Activated CD8-positive, alpha-beta memory T cell treated with anti-CD3 and anti-CD28 coated beads for 24 hours (primary cell): ENCODE measurements around the gene KANTR.

Source experiments
- DNase-seq: peaks from one replicate; pipeline ENCODE4 v3.0.0-alpha.2; 2020

KANTR gene, protein sequence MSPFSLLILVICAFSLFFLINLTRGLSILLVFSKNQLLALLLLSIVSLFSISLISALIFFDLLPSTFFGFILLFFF

DNA sequence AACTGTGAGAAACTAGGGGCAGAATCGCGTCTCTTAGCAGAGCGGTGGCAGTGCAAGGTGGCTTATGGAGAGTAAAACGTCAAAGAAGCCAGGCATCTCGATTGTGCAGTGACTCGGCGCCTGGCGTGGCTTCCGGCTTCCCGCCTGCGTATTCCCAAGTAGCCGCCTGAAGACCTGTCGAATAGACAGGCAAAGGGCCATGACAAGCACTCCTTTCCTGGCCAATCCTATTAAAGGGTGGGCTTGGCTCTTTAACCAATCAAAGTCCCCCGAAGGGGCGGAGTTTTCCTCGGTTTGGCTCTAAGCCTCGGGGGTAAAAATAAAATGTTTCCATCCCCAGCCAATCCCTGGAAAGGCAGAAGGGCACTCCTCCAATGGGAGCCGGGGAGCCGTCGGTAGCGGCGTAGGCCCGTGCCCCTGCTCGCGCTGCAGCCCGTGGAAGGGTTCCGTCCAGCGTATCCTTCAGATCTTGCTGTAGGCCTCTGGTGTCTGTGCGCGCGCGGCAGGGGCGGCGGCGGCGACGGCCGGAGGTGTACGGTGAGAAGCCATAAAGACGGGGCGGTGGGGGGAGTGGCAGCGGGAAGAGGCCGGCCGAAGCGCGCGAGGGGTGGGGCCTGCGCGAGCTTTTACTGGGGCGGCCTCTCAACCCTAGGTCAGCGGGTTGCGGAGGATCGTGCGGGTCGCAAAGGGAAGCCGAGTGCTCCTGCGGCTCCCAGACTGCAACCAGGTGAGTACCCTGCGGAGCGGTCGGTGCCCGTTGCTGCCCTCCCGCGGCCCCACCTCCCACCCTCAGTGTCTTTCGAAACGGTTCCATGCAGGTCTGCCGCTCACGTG, at the start of gene KANTR:
KANTR (plus strand) TSS at position 395 of the 834 bp plus-strand sequence. CDS start 30,131 bp downstream, outside the sequence.
- DNase-seq = peak; percentile 86

DNA sequence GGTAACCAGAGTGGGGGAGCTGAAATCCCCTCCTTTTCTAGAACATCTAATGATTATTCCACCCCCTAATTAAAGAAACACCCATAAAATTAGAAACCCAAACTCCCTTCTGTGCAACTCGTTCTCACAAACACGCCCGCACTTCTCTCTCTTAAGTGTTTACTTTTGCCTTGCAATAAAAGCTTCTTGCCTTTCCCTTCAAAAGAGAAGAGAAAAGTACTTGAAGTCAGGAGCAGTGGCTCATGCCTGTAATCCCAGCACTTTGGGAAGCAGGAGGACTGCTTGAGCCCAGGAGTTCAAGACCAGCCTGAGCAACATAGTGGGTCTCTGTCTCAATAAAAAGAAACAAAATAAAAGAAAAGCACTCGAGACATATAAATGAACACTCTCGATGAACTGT, 48.9 kb upstream of the KANTR start:
- no peak for DNase-seq

DNA sequence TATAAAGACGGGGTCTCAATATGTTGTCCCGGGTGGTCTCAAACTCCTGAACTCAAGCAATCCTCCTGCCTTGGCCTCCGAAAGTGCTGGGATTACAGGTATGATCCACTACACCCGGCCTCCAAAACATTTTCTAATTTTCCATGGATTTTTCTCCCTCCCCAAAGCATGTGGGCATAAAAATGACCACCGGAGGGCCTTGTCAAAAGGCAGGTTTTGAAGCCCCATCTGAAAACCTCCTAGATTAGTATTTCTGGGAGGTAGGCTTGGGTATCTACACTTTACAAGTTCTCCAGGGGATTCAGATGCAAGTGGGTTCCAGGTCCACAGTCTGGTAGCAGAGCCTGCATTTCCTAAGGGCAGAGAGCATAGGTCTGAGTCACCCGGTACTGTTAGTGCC, 46.7 kb upstream of the KANTR start:
- no peak for DNase-seq

DNA sequence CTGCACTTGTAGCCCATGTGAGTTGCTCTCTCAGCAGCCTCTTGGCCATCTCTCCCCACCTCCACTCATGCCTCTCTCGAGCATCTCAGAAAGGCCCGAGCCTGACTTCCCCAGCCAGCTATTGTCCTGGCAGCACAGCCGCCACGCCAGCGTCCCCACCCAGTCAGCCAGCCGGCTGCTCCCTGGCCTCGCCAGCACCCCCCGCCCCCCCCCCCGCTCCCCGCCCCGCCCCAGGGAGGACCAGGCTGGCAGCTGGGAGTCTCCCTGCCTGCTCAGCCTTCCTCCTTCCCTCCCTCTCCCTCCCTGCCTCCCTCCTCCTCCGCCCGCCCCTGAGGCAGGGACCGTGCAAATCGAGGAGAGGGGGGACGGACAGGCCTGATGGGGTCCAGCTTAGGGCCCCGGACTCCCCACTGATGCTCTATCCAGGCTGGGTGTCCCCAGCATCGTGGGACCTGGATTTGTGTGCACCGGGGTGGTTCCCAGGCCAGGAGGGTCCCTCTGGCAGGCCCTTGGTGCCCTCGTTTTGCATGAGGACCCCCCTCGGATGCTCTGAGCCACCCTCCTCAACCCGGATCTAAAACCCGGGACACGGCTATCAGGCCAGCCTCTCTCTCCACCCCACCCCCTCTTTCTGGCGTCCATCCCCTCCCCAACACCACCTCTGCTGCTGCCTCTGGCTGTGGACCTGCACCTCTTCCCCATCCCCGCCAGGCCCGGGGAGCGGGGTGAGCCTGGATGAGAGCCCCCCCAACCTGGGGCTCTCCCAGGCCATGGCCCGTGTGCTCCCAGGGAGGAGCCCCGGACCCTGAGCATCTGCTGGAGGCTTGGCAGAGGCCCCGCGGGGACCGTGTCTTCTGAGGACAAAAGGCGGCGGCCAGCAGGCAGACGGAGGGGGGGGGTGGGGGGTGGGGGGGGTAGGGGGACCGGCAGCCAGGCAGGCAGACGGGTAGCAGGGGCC, 45.5 kb upstream of the KANTR start, which contains the start of gene GPR173:
GPR173 (plus strand) TSS at position 621 of the 958 bp plus-strand sequence. CDS start 27,833 bp downstream, outside the sequence.
- DNase-seq = no peak

DNA sequence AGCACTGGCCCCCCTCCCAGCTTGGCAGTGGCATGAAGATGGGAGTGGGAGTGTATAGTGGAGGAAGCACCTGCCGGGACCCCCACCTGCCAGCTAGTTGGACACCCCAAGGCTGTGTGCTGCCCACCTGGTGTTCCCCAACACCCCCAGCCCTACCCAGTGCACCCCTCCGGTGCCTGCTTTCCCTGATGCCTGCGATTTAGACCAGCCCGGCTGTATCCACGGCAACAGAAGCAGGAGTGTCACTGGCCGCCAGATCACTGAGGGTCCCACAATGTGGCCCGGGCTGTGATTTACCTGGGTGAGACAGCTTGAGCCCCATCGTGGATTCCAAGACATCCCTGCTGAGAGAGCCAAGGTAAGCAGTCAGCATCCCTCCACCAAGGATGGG, 44.8 kb upstream of the KANTR start:
- no peak for DNase-seq

DNA sequence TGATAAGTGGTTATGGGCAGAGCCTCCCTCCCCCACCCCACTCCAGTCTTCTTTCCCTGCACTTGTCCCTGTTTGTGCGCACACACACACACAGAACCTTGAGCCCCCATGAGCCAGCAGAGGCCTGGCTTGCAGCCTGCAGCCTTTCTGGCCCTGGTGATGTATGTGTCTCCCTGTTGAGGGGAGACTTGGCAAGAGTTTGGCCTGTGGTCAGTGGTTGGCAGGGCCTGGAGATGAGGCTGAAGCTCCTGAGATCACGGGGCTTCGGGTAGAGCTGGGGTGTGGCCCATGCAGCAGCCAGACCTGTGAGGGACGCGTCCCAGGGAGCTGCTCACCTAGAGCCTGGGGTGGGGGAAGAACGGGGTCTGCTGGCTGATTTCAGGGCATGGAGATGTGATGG, 43.1 kb upstream of the KANTR start:
- no peak for DNase-seq

DNA sequence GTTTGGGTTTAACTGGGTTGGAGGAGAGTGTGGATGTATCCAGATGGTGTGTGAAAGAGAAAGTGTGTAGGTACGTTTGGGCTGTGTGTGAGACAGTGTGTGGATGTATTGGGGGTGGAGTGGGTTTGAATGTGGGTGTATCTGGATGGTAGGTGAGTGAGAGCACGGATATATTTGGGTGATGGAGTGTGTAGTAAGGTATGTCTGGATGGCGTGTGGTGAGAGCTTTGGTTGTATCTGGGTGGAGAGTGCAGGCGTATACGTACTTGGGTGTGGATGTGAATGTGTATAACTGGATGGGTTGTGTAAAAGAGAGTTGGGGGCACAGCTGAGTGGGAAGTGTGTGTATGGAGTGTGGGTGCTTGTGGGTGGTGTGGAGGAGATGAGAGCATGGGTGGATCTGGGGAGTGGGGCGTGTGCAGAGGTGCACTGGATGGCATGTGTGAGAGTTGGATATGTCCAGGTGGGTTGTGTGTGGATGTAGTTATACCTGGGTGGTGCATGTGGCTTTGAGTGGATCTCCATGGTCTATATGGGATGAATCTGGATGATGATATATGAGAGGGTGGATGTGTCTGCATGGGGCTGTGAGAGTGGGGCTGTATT, 38.6 kb upstream of the KANTR start:
- DNase-seq = no peak

DNA sequence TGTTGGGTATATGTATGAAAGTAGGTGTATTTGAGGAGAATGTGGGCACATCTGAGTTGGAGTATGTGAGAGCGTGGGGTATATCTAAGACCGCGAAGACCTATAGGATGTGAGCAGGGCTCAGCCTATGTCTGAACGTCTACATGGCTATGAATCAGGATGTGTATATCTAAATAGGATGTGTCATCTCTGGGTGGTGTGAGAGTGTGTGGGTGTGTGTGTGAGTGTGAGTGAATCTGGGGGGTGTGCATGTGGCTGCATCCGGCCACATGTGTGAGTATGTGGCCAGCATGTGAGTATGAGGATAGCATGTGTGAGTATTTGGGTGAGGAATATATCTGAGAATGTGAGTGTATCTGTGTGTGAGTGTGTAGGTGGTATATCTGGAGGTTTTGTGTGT, 37.6 kb upstream of the KANTR start:
- DNase-seq = no peak

DNA sequence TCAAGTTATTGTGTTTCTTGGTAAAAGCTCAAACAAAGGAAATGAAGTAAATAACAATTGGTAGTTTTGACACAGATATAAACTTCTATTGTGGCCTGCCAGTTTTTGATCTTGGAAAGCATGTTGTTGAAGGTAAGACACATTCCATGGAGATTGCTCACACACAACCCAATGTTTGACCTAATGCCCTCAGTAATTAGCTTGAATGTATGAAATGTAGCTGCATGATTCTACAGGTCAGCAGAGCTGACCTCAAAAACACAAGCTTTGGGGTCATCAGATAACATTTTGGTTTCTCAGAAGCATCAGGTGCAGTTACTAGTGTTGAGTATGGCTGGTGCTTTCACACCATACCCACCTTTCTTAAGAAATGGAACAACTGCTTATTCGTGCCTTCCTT, 28.8 kb upstream of the KANTR start:
- no peak for DNase-seq

DNA sequence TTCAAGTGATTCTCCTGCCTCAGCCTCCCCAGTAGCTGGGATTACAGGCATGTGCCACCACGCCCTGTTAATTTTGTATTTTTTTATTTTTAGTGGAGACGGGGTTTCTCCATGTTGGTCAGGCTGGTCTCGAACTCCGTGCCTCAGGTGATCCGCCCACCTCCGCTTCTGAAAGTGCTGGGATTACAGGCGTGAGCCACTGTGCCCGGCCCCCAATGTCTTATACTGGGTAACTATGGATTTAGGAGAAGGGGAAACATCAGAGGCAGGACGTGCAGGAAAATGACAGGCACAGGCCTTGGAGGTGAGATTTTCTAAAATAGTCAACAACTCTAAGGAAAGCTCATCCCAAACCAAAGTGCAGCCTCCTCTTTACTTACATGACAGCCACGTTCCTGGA, 22.9 kb upstream of the KANTR start:
- DNase-seq = peak; percentile 26

DNA sequence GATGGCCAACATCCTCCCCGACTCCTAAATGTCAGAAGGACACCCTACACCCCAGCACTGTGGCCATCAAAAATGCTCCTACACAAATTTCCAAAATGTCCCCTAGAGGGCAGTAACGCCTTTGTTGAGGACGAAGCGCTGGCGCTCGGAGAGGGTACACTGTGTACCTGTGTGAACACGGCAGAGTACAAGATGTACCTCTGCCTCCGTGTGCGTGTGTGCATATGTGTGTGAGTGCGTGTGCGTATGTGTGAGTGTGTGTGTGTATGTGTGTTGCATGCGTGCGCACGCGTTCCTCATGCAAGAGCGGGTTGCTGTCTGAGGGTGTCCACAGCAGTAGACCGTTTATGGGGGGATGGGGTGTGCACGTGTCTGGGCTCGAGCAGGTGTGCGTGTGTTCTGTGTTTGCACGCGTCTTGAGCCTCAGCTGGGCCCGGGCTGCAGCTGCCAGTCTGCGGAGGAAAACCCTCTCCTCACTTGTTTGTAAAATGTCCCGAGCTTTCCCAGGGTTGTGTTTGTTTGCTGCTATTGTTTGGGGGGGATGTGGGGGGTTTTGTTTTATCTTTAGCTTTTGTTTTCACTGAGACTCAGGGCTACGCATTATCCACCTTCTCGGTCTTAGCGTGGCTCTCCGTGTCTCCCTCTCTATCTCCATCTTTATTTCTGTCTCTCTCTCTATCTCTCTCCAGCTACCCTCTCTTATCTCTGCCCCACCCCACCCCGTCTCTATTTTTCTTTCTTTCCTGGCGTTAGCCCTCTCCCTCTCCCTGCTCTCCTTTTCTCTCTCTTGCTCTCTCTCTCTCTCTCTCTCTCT, 22.1 kb upstream of the KANTR start:
- peak; percentile 82 for DNase-seq

DNA sequence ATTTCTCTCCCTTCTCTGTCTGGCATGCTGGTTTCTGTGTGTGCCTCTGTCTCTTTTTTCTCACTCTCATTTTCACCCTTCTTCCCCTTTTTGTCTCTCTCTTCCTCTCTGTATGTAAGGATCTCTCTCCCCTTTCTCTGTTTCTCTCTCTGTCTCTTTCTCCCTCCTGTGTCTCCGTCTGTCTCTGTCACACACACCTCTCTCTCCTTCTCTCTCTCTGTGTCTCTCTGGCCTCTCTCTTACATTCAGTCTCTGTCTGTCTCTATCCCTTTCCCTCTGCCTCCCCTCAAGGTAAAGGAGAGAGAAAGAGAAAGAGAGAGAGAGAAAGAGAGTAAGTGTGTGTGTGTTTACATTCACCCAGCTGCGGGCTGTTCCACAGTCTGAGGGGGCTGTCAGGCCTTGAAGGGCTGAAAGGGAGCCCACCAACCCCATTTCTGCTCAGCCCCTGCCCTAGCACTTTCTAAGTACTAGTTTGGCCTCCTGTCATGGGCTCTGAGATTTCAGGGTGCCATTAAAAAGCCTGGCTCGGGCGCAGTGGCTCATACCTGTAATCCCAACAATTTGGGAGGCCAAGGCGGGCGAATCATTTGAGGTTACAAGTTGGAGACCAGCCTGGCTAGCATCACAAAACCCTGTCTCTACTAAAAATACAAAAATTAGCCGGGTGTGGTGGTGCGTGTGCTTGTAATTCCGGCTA, 21.4 kb upstream of the KANTR start:
- no peak for DNase-seq

DNA sequence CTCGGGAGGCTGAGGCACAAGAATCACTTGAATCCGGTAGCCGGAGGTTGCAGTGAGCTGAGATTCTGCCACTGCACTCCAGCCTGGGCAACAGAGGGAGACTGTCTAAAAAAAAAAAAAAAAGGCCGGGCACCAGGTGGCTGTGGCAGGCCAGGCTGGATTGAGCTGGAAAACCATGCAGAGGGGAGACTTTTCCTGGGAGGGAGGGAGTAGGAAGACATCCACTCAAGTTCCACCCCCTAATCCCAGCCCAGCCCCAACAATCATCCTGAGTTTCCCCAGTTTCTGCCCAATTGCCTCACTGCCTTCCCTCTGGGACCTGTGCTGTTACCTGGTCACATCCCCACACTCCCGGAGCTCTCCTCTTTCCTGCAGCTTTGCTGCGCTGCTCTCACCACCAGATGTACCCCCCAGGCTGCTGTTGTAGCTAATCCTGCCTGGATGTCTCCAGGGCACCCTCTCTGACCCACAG, 20.8 kb upstream of the KANTR start:
- DNase-seq = peak; percentile 57

DNA sequence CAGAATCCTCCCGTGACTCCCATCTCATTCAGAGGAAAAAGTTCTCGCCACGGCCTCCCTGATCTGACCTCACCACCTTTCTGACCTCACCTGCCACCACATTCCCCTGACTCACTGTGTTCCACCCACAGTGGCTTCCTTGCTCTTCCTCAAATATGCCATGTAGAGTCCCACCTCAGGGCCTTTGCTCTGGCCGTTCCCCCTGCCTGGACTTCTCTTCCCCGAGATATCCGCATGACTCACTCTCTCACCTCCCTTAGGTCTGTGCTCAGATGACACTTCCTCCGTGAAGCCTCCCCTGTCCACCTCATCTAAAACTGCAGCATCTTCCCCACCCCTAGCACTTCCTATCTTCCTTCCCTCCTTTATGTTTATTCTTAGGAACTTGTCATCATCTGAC, 18.9 kb upstream of the KANTR start:
- DNase-seq = peak; percentile 54

DNA sequence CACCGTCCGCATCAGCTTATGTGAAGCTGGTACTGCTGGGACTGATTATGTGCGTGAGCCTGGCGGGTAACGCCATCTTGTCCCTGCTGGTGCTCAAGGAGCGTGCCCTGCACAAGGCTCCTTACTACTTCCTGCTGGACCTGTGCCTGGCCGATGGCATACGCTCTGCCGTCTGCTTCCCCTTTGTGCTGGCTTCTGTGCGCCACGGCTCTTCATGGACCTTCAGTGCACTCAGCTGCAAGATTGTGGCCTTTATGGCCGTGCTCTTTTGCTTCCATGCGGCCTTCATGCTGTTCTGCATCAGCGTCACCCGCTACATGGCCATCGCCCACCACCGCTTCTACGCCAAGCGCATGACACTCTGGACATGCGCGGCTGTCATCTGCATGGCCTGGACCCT, 17.3 kb upstream of the KANTR start:
- peak; percentile 44 for DNase-seq

DNA sequence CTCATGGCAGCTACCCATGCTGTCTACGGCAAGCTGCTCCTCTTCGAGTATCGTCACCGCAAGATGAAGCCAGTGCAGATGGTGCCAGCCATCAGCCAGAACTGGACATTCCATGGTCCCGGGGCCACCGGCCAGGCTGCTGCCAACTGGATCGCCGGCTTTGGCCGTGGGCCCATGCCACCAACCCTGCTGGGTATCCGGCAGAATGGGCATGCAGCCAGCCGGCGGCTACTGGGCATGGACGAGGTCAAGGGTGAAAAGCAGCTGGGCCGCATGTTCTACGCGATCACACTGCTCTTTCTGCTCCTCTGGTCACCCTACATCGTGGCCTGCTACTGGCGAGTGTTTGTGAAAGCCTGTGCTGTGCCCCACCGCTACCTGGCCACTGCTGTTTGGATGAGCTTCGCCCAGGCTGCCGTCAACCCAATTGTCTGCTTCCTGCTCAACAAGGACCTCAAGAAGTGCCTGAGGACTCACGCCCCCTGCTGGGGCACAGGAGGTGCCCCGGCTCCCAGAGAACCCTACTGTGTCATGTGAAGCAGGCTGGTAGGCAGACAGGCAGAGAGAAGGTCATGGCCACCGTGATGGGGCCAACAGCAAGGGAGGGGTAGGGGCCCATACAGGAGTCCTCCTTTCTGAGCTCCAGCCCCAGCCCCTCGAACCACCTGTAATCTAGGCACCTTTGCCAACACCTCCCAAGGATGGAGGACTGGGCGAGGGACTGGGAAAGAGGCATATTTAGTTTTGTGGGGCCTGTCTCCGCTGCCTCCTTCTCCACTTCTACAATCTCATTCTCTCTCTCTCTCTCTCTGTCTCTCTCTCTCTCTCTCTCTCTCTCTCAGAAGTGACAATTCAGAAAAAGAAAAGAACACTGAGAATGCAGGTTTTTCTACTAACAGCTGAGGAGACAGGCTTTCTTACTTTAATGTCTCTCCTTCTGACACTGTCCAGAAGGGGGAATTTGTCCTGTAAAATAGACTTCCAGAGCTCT, 16.4 kb upstream of the KANTR start:
- DNase-seq = peak; percentile 43

DNA sequence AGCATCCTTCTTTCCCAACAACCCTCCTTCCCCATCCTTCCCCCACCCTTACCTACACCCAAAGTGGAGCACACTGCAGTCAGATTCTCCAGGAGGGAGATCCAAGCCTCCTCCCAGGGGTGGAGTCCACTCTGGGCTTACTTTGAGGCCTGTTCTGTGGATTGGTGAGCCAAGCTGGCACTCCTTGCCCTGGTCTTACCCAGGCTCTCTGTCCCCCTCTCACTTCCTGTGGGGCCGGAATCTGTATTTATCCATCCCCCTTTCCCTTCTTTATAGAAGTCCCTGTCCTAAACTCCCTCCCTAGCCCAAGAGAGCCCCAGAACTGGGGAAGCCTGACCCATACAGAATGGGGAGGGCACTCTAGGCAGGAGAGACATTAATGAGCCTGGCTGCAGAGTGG, 15.0 kb upstream of the KANTR start:
- DNase-seq = peak; percentile 43

DNA sequence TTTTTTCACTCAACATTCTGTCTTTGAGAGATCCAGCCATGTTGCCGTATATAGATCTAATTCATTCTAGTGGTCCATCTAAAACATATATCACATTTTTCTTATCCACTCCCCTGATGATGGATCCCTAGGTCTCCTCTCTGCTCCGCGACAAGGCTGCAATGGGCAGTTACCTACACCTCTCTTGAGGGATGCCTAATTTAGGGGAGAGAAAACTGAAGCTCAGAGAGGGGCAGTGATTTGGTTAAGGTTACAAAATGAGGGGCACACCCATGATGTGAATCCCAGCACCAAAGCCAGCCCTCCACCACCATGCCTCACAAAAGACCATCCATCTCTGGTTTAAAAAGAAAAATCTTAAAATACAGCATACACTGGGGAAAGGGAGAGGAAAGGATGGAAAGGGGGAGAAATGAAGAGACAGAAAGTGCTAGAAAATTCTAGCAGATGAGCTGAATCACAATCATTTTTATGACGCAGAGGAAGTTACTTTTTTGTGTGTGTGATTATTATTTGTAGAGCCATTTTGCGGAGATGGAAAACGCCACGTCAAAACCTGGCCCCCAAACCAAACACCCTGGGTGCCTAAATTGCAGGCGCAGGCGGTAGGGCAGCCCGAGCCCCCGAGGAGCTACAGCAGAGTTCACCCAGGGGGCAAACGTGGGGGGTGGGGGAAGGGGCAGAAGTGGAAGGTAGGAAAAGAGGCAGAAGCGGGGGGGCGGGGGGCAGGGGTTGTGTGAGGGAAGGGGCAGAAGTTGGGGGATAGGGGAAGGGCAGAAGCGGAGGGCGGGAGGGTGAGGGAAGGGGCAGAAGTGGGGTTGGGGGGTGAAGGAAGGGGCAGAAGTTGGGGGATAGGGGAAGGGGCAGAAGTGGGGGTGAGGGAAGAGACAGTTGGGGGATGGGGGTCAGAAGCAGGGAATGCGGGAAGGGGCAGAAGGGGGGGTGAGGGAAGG, 13.0 kb upstream of the KANTR start:
- peak; percentile 50 for DNase-seq
